Spleen (tissue), 11 donors: ENCODE results near the gene FAM171A1. TPM values are rescaled to one million over a fixed set of nuclear protein-coding genes. Genes with fewer than 3 reads are reported as not detected.

Experiments
- DNase-seq: peaks from one replicate; pipeline ENCODE4 v3.0.0-alpha.2; 2020
- H3K27ac ChIP-seq, 8 donors: fragments of 200-600 bp; sonication (generic) in 7 of 8; 1 replicate in 4 of 8; 2 replicates in 4 of 8; pipeline versions ENCODE4 v1.5.0 to v1.8.0; 2016 to 2021; ENCODE audit warnings: inconsistent platforms in 4 of 8, mild to moderate bottlenecking in 4 of 8, moderate library complexity in 1 of 8
- H3K27me3 ChIP-seq, 7 donors: fragments of 200-600 bp; sonication (generic) in 6 of 7; replicated peaks in 1 of 7; 1 replicate in 4 of 7; 2 replicates in 3 of 7; pipeline versions ENCODE4 v1.5.0 to v1.8.0; 2016 to 2021; ENCODE audit warnings: inconsistent platforms in 3 of 7, mild to moderate bottlenecking in 1 of 7
- H3K36me3 ChIP-seq, 6 donors: fragments of 200-600 bp; sonication (generic) in 5 of 6; 1 replicate in 4 of 6; 2 replicates in 2 of 6; pipeline versions ENCODE4 v1.5.0 to v1.8.0; 2016 to 2021; ENCODE audit warnings: inconsistent platforms in 2 of 6
- H3K4me1 ChIP-seq, 6 donors: fragments of 200-600 bp; sonication (generic) in 5 of 6; 1 replicate in 3 of 6; 2 replicates in 3 of 6; pipeline versions ENCODE4 v1.5.0 to v1.8.0; 2016 to 2021; ENCODE audit warnings: inconsistent platforms in 3 of 6
- H3K4me3 ChIP-seq, 8 donors: fragments of 200-600 bp; sonication (generic) in 7 of 8; 1 replicate in 4 of 8; 2 replicates in 4 of 8; pipeline versions ENCODE4 v1.5.0 to v1.8.0; 2016 to 2021; ENCODE audit warnings: inconsistent platforms in 4 of 8, mild to moderate bottlenecking in 4 of 8, moderate library complexity in 2 of 8
- H3K9me3 ChIP-seq, 8 donors: fragments of 200-600 bp; sonication (generic) in 7 of 8; 1 replicate in 4 of 8; 2 replicates in 4 of 8; pipeline versions ENCODE4 v1.5.0 to v1.8.0; 2016 to 2021; ENCODE audit warnings: inconsistent platforms in 4 of 8
- POLR2A ChIP-seq, 3 donors: fragments of 450-650 bp; IDR thresholded peaks; one replicate each; pipeline ENCODE4 v1.5.1; 2017; ENCODE audit warnings: antibody characterized with exemption in 3 of 3, mild to moderate bottlenecking in 1 of 3
- POLR2AphosphoS5 ChIP-seq, 3 donors: sonication (generic); formaldehyde crosslinking; IDR thresholded peaks; one replicate each; pipeline ENCODE4 v1.5.1; 2017; ENCODE audit warnings: antibody characterized with exemption in 3 of 3
- WGBS, 5 donors: extraction: QIAGEN DNeasy Blood & Tissue Kit in 3 of 5; methylation state at CpG; one replicate each; pipeline versions ENCODE4 v1.1.5 to v1.1.7; 2013 to 2018; 5-methylcytosine and 5-hydroxymethylcytosine counted together
- intact Hi-C: fragments of 100-400 bp; cut with DNase I; formaldehyde crosslinking; loops from one replicate; pipeline ENCODE4 v1.15.0; 2023; ENCODE audit warnings: low total_unique reads
- polyA plus RNA-seq, 3 donors: library from polyadenylated mRNA; stranded (reverse); fragments of 200-250 nt; gene quantifications; one replicate each; pipeline ENCODE4 v1.2.1, GENCODE V29; 2013
- total RNA-seq, 7 donors: library from RNA; depleted of rRNA in 3 of 7; stranded (reverse); fragments of >200 nt in 3 of 7; fragmentation: NEBNext Ultra II Directional in 4 of 7; extraction: Animal tissue kit (Norgen Biotek cat#: 25700) in 4 of 7; gene quantifications; one replicate each; pipeline versions ENCODE4 v1.1.0 to v1.2.1, GENCODE V29; 2016 to 2021
- TF ChIP-seq, protein P1 (sequence below), 11 experiments: fragments of 200-600 bp in 7 of 11; fragments of 450-650 bp in 4 of 11; sonication (generic) in 4 of 11; IDR thresholded peaks in 8 of 11; conservative IDR thresholded peaks in 3 of 11; 1 replicate in 7 of 11; 2 replicates in 4 of 11; pipeline versions ENCODE4 v1.4.0 to v1.8.0; 2016 to 2021; ENCODE audit warnings: antibody characterized with exemption in 11 of 11, inconsistent platforms in 4 of 11, mild to moderate bottlenecking in 1 of 11
- donor health status: healthy with polysubstance abuse.
- donor health status: DM: no; HTN: no; CAD: no; lungs with moderate emphysema.
- donor health status: DM: no; HTN: no; CAD: no.
- donor health status: Bipolar disorder and iron deficiency.
- donor health status: healthy.
- donor health status: DM: no; HTN: no; CAD: no.
- donor health status: DM: yes; HTN: yes; CAD: no.

The FAM171A1 gene
- total and polyA plus RNA-seq, 10 donors, result 3.5 to 34.0 (median 19.6) TPM

DNA sequence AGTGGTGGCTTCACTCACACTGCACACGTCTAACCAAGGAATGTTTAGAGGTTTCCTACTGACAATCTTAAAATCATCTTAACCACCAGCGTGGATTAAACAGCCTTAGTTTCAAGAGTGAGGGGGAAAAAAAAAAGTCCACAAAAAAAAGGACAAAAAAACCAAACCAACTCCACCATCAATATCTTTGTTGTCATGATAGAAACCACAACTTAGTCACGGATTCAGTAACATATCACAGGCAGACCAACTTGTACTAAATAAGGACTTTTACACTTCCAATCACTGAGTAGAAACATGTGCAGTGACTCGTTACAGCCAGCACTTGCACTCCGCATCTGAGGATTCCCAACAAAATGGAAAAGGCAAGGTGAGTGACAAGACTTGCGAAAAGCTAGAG, 46.5 kb downstream of the FAM171A1 start:
- TF ChIP-seq, protein P1, sequence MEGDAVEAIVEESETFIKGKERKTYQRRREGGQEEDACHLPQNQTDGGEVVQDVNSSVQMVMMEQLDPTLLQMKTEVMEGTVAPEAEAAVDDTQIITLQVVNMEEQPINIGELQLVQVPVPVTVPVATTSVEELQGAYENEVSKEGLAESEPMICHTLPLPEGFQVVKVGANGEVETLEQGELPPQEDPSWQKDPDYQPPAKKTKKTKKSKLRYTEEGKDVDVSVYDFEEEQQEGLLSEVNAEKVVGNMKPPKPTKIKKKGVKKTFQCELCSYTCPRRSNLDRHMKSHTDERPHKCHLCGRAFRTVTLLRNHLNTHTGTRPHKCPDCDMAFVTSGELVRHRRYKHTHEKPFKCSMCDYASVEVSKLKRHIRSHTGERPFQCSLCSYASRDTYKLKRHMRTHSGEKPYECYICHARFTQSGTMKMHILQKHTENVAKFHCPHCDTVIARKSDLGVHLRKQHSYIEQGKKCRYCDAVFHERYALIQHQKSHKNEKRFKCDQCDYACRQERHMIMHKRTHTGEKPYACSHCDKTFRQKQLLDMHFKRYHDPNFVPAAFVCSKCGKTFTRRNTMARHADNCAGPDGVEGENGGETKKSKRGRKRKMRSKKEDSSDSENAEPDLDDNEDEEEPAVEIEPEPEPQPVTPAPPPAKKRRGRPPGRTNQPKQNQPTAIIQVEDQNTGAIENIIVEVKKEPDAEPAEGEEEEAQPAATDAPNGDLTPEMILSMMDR (IDR thresholded peaks at IDR 0.05 in 8 of 11, conservative IDR thresholded peaks at IDR 0.05 in 3 of 11), result no peak
- TF ChIP-seq POLR2A (IDR thresholded peaks at IDR 0.05) (no peak), POLR2AphosphoS5 (IDR thresholded peaks at IDR 0.05) (no peak)
- no peaks in the 10 kb centered on the region for H3K27me3 ChIP-seq
- no peak overlapping the region for H3K4me3 ChIP-seq
- 68 to 82% (median 72%) methylated on average over 6 of the region's 6 CpGs for WGBS, 5 donors
- H3K36me3 ChIP-seq, result no peaks in the 10 kb centered on the region
- DNase-seq, result no peak
- no peak overlapping the region for H3K27ac ChIP-seq
- intact Hi-C loops, result no loop called here
- no peaks in the 10 kb centered on the region for H3K9me3 ChIP-seq
- H3K4me1 ChIP-seq, result no peaks in the 10 kb centered on the region

DNA sequence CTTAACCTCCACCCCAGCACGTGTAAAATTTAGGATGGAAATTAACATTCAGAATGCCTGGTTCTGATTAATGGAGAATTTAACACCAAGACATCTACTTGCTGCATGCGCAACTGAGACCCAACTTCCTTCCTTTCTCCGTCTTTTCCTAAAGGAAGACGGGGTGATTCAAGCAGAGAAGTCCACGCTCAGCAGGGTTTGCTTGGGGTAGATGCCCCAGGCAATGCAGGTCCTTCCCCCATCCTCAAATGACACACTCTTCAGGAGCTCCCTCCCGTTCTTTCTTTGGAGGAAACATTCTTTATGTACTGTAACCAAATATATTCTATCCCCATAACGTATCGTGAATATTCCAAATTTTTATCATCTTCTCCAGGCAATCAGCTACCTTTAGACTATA, 47.0 kb downstream of the FAM171A1 start:
- 74 to 80% (median 76%) methylated on average over 8 of the region's 8 CpGs for WGBS, 5 donors
- Histone ChIP-seq H3K4me1 (no peaks in the 10 kb centered on the region), H3K9me3 (no peaks in the 10 kb centered on the region), H3K4me3 (no peak overlapping the region), H3K36me3 (no peaks in the 10 kb centered on the region), H3K27ac (no peak overlapping the region), H3K27me3 (no peaks in the 10 kb centered on the region)
- no peak for DNase-seq
- no peak for TF ChIP-seq POLR2AphosphoS5 (IDR thresholded peaks at IDR 0.05)
- no peak for TF ChIP-seq POLR2A (IDR thresholded peaks at IDR 0.05)
- TF ChIP-seq, protein P1 (IDR thresholded peaks at IDR 0.05 in 8 of 11, conservative IDR thresholded peaks at IDR 0.05 in 3 of 11), result no peak
- intact Hi-C loops, result no loop called here

DNA sequence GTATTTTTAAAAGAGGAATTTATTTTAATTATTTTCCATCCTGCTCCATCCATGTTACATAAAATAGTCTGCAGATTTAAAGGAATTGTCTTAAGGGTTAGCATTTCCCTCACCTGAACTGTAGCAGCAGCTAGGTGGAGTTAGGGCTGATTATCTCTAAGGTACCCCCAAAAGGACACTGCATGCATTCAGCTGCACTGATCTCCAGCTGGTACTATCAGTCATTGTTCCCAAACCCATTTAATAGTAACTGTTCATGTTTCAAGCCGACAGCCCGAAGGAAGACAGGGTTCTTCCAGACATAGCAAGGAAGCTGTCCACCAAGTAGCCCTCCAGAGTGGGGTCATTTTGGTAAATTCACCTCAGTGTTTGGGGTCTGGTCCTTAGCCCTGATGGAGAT, 48.7 kb downstream of the FAM171A1 start:
- no peaks in the 10 kb centered on the region for H3K4me1 ChIP-seq
- TF ChIP-seq POLR2AphosphoS5 (IDR thresholded peaks at IDR 0.05), result no peak
- TF ChIP-seq, protein P1 (IDR thresholded peaks at IDR 0.05 in 8 of 11, conservative IDR thresholded peaks at IDR 0.05 in 3 of 11), result no peak
- TF ChIP-seq POLR2A (IDR thresholded peaks at IDR 0.05), result no peak
- no peak overlapping the region for H3K27ac ChIP-seq
- no peaks in the 10 kb centered on the region for H3K36me3 ChIP-seq
- no peaks in the 10 kb centered on the region for H3K27me3 ChIP-seq
- H3K4me3 ChIP-seq, result no peak overlapping the region
- no peaks in the 10 kb centered on the region for H3K9me3 ChIP-seq
- no peak for DNase-seq
- intact Hi-C loops, result no loop called here
- 81 to 100% (median 89%) methylated on average over 2 of the region's 2 CpGs for WGBS, 5 donors

DNA sequence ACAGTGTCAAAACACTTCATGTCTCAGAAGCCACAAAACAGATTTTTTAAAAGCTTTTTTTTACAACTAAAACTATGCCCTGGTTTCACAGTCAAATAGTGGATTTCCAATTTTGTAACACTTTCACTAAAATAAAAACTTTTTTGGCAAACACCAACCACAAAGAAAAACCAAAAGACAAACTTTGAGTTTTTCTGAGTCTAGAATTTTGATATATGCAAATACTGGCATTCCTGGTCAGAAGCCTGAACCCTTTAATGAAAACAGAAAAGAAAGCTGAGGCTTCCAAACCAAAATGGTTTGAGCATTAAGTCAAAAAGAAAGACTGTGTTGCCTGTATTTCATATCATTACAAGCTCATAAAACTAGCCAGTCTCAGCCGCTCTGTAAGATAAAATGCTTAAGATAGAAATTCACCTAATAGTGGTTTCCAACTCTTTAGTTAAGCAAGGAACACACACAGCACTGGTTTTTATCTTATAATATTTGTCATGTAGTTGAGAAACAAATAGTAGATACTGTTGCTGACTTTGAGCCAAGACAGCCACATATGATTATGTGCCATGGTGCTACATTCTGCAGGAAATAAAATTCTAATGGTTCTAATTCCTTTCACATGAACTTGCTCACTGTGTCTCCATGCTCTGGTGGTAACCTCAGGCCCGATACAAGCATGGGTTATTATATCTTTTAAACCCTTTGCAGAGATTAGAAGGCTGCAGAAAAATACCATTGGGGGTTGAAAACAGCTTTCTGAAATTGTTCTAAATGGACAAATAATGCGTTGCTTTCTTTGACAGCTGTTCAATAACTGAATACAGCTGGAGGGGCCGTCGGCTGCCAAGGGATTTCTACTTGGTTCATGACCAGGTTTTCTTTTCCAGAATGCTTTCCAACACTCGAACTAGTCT, 49.4 kb downstream of the FAM171A1 start:
- DNase-seq, result no peak
- 66 to 83% (median 76%) methylated on average over 6 of the region's 6 CpGs for WGBS, 5 donors
- Histone ChIP-seq H3K4me1 (no peaks in the 10 kb centered on the region), H3K36me3 (no peaks in the 10 kb centered on the region), H3K4me3 (no peak overlapping the region), H3K9me3 (no peaks in the 10 kb centered on the region), H3K27me3 (no peaks in the 10 kb centered on the region), H3K27ac (no peak overlapping the region)
- TF ChIP-seq POLR2AphosphoS5 (IDR thresholded peaks at IDR 0.05) (no peak), POLR2A (IDR thresholded peaks at IDR 0.05) (no peak)
- TF ChIP-seq, protein P1 (IDR thresholded peaks at IDR 0.05 in 8 of 11, conservative IDR thresholded peaks at IDR 0.05 in 3 of 11), result no peak
- intact Hi-C loops, result no loop called here
